ENCODE data around the gene DLGAP1.

GRCh38 chr18:4143585-4143984 is 311.5 kb downstream of the DLGAP1 start:
- TF ChIP-seq, protein P1, sequence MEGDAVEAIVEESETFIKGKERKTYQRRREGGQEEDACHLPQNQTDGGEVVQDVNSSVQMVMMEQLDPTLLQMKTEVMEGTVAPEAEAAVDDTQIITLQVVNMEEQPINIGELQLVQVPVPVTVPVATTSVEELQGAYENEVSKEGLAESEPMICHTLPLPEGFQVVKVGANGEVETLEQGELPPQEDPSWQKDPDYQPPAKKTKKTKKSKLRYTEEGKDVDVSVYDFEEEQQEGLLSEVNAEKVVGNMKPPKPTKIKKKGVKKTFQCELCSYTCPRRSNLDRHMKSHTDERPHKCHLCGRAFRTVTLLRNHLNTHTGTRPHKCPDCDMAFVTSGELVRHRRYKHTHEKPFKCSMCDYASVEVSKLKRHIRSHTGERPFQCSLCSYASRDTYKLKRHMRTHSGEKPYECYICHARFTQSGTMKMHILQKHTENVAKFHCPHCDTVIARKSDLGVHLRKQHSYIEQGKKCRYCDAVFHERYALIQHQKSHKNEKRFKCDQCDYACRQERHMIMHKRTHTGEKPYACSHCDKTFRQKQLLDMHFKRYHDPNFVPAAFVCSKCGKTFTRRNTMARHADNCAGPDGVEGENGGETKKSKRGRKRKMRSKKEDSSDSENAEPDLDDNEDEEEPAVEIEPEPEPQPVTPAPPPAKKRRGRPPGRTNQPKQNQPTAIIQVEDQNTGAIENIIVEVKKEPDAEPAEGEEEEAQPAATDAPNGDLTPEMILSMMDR (IDR thresholded peaks at IDR 0.05) = no peak
- TF ChIP-seq ZFX (IDR thresholded peaks at IDR 0.05; ENCODE audit: borderline replicate concordance) = no peak
